ENCODE data around the gene MAP2K5. TPM values are rescaled to one million over a fixed set of nuclear protein-coding genes. Genes with fewer than 3 reads are reported as not detected.

The MAP2K5 gene
- total RNA-seq, 1 experiment from 2014 or later, result 3.2 TPM

- no peak for DNase-seq
- no peaks in the 10 kb centered on the region for H3K27me3 ChIP-seq (ENCODE audit: control insufficient read depth, insufficient read depth, low read length)
- H3K4me3 ChIP-seq (ENCODE audit: insufficient read depth, low read depth, low read length), result no peak overlapping the region
- no peaks in the 10 kb centered on the region for H3K36me3 ChIP-seq (replicated peaks; ENCODE audit: control insufficient read depth, insufficient read depth, low read length)
Observed at GRCh38 chr15:67794832-67795574, 252.5 kb downstream of the MAP2K5 start.

DNA sequence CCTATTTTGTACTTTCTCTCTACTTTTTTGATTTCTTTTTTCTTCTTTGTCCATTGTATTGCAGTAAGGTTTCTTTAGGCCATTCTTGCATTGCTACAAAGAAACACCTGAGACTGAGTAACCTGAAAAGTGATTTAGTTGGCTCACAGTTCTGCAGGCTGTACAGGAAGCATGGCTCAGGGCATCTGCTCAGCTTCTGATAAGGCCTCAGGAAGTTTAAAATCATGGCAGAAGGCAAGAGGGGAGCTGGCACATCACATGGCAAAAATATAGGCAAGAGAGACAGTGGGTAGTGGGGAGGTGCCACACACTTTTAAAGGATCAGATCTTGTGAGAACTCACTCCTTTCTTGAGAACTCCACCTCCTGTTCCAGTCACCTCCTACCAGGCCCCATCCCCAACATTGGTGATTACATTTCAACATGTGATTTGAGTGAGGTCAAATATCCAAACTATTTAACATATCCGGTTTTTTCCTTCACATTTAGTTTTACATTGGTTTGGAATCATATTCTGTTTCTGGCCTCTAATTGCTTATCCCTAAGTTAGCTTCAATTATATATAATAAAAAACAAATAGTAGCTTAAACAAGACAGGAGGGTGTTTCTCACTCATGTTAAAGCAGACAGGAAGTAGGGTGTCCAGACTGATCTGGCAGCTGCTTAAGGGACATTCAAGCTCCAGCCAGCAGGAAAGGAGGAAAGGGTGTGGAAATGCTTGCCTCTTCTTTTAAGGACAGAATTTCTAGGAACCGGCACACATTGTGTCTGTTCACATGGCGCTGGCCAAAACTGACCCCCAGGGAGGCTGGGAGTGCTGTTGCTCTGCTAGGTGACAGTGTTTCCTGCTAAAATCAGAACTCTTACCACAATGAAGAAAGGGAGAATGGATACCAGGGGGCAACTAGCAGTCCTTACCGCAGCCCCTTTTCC, 254.0 kb downstream of the MAP2K5 start:
- Histone ChIP-seq H3K27me3 (ENCODE audit: control insufficient read depth, insufficient read depth, low read length) (no peaks in the 10 kb centered on the region), H3K4me3 (ENCODE audit: insufficient read depth, low read depth, low read length) (no peak overlapping the region), H3K36me3 (replicated peaks; ENCODE audit: control insufficient read depth, insufficient read depth, low read length) (no peaks in the 10 kb centered on the region)
- no peak for DNase-seq

DNA sequence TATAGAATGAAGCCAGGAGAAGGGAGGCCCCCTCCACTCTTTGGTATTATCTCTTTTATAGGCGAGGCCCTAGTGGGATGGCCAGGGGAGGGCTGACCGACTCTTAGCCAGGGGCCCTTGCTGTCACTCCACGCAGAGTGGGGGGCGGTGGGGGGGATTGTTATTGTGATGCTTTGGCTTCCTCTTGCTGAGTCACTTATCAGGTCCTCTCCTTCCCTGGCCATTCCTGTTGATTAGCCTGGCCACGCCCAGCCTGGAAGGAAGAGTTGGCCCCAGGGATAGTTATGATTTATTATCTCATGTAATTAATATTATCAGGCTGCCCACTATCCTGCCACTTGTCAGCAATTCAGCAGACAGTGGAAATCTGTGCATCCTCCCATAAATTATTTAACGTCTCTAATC, 257.3 kb downstream of the MAP2K5 start:
- DNase-seq, result no peak
- H3K4me3 ChIP-seq (ENCODE audit: insufficient read depth, low read depth, low read length), result no peak overlapping the region
- H3K36me3 ChIP-seq (replicated peaks; ENCODE audit: control insufficient read depth, insufficient read depth, low read length), result no peaks in the 10 kb centered on the region
- H3K27me3 ChIP-seq (ENCODE audit: control insufficient read depth, insufficient read depth, low read length), result no peaks in the 10 kb centered on the region; the same call in 1 of the 2 replicates

- H3K27me3 ChIP-seq (ENCODE audit: control insufficient read depth, insufficient read depth, low read length), result no peaks in the 10 kb centered on the region; the same call in 1 of the 2 replicates
- no peaks in the 10 kb centered on the region for H3K36me3 ChIP-seq (replicated peaks; ENCODE audit: control insufficient read depth, insufficient read depth, low read length)
- H3K4me3 ChIP-seq (ENCODE audit: insufficient read depth, low read depth, low read length), result no peak overlapping the region
- no peak for DNase-seq
Observed at GRCh38 chr15:67801142-67801541, 258.6 kb downstream of the MAP2K5 start.

GRCh38 chr15:67801926-67802914, 259.7 kb downstream of the MAP2K5 start:
- no peak for DNase-seq
- no peaks in the 10 kb centered on the region; the same call in 1 of the 2 replicates for H3K27me3 ChIP-seq (ENCODE audit: control insufficient read depth, insufficient read depth, low read length)
- H3K36me3 ChIP-seq (replicated peaks; ENCODE audit: control insufficient read depth, insufficient read depth, low read length), result no peaks in the 10 kb centered on the region
- H3K4me3 ChIP-seq (ENCODE audit: insufficient read depth, low read depth, low read length), result no peak overlapping the region

DNA sequence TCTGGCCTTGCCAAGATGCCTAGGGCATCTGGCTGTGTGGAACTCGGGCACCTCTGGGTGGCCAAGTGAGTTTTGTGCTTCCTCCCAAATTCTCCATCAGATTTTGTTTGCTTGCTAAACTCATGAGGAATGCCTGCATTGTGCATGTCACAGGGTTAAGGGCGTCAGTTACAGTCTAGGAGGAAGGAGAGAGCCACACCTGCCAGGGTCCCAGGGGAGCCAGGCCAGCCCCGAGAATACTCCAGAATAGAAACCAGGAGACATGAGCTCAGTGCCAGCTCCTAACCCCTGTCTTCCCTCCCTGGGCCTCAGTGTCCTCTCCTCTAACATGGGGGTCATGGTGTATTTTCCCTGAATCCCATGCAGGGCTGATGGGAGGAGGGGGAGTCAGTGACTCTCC, 260.8 kb downstream of the MAP2K5 start:
- no peaks in the 10 kb centered on the region; the same call in 1 of the 2 replicates for H3K27me3 ChIP-seq (ENCODE audit: control insufficient read depth, insufficient read depth, low read length)

GRCh38 chr15:67803996-67804843, 261.7 kb downstream of the MAP2K5 start:
- no peaks in the 10 kb centered on the region for H3K36me3 ChIP-seq (replicated peaks; ENCODE audit: control insufficient read depth, insufficient read depth, low read length)
- no peaks in the 10 kb centered on the region; the same call in 1 of the 2 replicates for H3K27me3 ChIP-seq (ENCODE audit: control insufficient read depth, insufficient read depth, low read length)
- DNase-seq, result peak; percentile 85

More for the DNA sequence above, 260.8 kb downstream of the MAP2K5 start:
- no peak for DNase-seq
- no peak overlapping the region for H3K4me3 ChIP-seq (ENCODE audit: insufficient read depth, low read depth, low read length)
- H3K36me3 ChIP-seq (replicated peaks; ENCODE audit: control insufficient read depth, insufficient read depth, low read length), result no peaks in the 10 kb centered on the region

DNA sequence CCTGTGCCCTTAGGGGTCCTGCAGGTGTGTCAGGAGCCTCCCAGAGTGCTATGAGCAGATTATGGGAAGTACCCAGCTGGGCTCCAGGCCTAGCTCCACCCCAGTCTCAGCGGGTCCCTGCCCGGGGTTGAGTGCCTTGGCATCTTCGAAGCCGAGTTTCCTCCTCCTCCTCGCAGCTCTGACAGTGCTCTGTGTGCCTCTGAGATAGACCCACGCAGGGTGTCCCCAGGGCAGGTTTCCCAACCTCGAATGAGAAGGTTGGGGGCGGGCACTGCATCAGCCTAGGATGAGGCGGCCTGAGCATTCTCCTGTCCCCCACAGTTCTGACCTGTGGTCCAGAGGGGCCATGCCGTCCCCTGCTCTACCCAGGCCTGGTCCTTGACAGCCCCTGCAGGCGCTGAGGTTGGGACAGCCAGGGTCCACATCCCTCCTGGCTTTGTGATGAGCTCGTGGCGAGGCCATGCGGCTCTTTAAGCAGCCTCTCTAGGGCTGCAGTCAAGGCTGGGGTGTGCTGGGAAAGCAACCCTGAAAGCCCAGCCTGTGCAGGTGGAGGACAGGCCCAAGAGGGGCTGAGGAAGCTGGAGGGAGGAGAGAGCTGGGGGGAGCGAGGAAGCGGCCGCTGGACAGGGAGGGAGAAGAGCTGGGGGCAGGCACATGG, 262.6 kb downstream of the MAP2K5 start:
- DNase-seq, result peak; percentile 52
- Histone ChIP-seq H3K4me3 (ENCODE audit: insufficient read depth, low read depth, low read length) (no peak overlapping the region), H3K27me3 (ENCODE audit: control insufficient read depth, insufficient read depth, low read length) (no peaks in the 10 kb centered on the region; the same call in 1 of the 2 replicates), H3K36me3 (replicated peaks; ENCODE audit: control insufficient read depth, insufficient read depth, low read length) (no peaks in the 10 kb centered on the region)

More at GRCh38 chr15:67803996-67804843, 261.7 kb downstream of the MAP2K5 start:
- no peak overlapping the region for H3K4me3 ChIP-seq (ENCODE audit: insufficient read depth, low read depth, low read length)

DNA sequence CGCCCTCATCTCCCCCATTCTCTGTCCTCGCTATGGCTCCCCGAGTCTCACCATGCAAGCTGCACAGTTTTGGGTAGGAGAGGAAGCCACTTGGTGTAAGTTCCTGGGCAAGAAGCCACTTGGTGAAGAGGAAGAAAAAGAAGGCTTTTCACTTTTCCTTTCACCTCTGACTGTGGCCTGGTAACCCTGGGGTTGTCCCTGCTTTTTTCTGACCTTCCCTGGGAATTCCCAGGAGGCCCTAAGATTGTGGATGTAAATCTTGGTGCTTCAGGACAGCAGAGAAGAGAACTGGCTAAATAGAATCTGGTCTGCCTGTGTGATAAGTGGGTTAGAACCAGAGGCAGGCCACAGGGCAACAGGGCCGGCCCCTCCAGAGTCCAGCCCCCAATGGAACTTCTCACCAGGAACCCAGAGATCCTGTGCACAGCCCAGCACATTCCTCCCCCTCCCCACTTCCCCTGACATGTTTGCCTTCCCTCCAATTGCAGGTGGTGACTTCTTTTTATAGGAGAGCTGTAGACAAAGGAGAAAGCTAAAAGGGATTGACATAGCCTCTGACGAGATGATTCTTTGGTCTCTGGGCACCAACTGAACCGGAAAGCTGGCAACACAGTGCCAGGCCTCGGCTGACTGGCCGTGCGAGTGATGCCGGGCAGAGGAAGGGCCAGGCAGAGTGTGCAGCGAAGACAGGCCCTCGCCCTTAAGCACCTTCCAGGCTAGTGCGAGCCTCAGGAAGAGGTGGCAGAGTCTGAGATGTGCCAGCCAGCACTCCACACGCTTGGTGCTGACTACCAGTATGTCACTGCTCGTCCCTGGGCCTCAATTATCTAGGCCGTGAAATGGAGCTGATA, 263.4 kb downstream of the MAP2K5 start:
- H3K36me3 ChIP-seq (replicated peaks; ENCODE audit: control insufficient read depth, insufficient read depth, low read length), result no peaks in the 10 kb centered on the region
- H3K4me3 ChIP-seq (ENCODE audit: insufficient read depth, low read depth, low read length), result no peak overlapping the region
- DNase-seq, result peak; percentile 53
- H3K27me3 ChIP-seq (ENCODE audit: control insufficient read depth, insufficient read depth, low read length), result no peaks in the 10 kb centered on the region; the same call in 1 of the 2 replicates

DNA sequence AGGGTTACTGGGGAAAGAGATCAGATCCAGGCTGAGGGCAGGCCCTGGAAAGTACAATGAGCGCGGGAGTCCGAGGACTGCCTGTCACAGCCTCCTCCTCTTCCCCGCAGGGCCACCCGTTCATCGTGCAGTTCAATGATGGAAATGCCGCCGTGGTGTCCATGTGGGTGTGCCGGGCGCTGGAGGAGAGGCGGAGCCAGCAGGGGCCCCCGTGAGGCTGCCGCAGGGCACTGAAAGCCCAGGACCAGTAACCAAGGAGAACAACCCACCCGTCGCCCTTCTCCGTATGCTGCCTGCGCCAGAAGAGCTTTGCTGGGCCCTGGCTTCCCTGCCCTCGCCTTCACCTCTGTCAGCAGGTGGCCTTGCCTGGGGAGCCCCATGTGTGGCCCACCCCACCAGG, 264.0 kb downstream of the MAP2K5 start:
- peak; percentile 54 for DNase-seq
- H3K36me3 ChIP-seq (replicated peaks; ENCODE audit: control insufficient read depth, insufficient read depth, low read length), result no peaks in the 10 kb centered on the region
- H3K27me3 ChIP-seq (ENCODE audit: control insufficient read depth, insufficient read depth, low read length), result no peaks in the 10 kb centered on the region; the same call in 1 of the 2 replicates

DNA sequence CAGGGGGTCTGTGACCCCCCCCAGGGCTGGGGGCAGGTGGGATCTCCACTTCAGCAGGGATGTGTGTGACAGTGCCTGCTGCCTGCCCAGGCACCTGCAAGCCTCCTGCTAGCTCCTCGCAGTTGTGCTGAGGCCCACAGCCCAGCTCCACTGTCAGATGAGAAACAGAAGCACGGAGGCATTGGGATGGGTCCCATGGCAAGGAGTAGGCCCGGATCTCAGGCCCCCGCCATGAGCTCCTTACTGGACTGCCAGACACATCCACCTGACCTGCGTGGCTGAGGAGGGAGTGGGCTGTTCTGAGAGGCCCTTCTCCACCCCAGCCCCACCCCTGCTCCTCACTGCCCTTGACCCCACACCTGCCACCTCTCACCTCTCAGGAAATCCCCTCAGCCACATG, 264.6 kb downstream of the MAP2K5 start:
- DNase-seq, result no peak
- Histone ChIP-seq H3K27me3 (ENCODE audit: control insufficient read depth, insufficient read depth, low read length) (no peaks in the 10 kb centered on the region; the same call in 1 of the 2 replicates), H3K36me3 (replicated peaks; ENCODE audit: control insufficient read depth, insufficient read depth, low read length) (no peaks in the 10 kb centered on the region), H3K4me3 (ENCODE audit: insufficient read depth, low read depth, low read length) (no peak overlapping the region)

More for the DNA sequence above, 264.0 kb downstream of the MAP2K5 start:
- no peak overlapping the region for H3K4me3 ChIP-seq (ENCODE audit: insufficient read depth, low read depth, low read length)

DNA sequence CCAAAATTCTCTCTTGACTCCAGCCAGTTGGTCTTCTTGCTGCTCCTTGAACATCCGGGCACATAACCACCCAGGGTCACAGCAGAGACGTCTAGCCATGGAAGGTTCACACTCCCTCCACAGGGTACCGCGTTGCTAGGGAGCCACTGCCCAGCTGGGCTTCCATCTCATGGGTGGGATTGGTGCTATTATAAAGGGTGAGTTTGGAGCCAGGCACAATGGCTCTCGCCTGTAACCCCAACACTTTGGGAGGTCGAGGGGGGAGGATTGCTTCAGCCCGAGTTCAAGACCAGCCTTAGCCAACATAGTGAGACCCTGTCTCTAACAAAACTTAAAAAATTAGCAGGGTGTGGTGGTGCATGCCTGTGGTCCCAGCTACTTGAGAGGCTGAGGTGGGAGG, 265.3 kb downstream of the MAP2K5 start:
- no peak overlapping the region for H3K4me3 ChIP-seq (ENCODE audit: insufficient read depth, low read depth, low read length)
- H3K27me3 ChIP-seq (ENCODE audit: control insufficient read depth, insufficient read depth, low read length), result no peaks in the 10 kb centered on the region; the same call in 1 of the 2 replicates
- H3K36me3 ChIP-seq (replicated peaks; ENCODE audit: control insufficient read depth, insufficient read depth, low read length), result no peaks in the 10 kb centered on the region
- no peak for DNase-seq

Measured in H7 (cell line).